RWPE1 (cell line): Measurements from ENCODE around the gene TMC1.
A peak's percentile ranks its signal among the peaks of the same experiment; 100 is the strongest.

Source experiments
- CTCF ChIA-PET: fragments of 350-600 bp; sonication (Branson Sonifier 250); formaldehyde crosslinking; extraction: SDS; loops from one replicate; lab custom pipeline; 2021; lab: Yijun Ruan, JAX
- POLR2A ChIA-PET: fragments of 400-600 bp; formaldehyde crosslinking; extraction: SDS; loops from one replicate; lab custom pipeline; 2020; ENCODE audit warnings: antibody characterized with exemption; ENCODE audit not compliant: low non-redundant PET; lab: Yijun Ruan, JAX
- DNase-seq: peaks from one replicate; pipeline ENCODE4 v3.0.0; 2012; ENCODE audit warnings: low spot score
- H3K27ac ChIP-seq: fragments of 450-650 bp; 2 replicates; pipeline ENCODE4 v1.5.1; 2017
- TF ChIP-seq, protein P1 (sequence below): fragments of 450-650 bp; conservative IDR thresholded peaks from 2 replicates; pipeline ENCODE4 v1.5.1; 2017; ENCODE audit warnings: low read depth, mild to moderate bottlenecking

The TMC1 gene

DNA sequence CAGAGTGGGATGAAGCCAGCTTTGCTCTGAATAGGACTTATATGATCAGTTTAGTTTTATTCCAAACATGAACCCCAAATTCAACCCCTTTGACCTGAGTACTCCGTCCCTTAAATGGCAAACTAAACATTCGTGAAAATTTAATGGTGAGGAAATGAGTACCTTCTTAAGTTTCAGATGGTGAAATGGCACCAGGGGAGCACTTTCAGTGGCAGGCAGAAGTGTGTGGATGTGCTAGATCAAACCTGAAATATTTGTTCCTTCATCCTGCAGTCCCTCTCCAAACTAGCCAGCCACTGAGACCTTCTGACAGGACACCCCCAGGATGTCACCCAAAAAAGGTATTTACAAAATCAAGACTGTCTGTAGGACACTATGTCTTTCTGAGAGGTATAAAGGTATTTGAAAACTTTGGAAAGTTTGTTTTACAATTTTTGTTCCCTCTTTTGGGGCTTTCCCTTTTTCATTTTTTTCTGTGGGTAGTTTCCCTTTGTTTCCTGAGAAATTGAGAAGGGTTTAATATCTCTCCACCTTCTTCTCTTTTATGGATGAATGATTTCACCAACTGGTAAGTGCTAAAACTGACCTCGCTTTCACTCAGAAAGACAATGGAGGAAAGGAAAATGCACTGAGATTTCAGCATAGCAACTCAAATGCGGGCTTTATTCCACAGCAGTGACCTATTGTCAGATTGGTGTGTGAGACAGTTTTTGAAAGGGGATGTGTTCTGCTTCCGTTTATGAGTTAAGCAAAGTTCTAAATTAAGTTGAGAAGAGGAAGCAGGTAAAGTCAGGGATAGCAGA is 127.1 kb downstream of the TMC1 start:
- DNase-seq, result no peak
- TF ChIP-seq, protein P1, sequence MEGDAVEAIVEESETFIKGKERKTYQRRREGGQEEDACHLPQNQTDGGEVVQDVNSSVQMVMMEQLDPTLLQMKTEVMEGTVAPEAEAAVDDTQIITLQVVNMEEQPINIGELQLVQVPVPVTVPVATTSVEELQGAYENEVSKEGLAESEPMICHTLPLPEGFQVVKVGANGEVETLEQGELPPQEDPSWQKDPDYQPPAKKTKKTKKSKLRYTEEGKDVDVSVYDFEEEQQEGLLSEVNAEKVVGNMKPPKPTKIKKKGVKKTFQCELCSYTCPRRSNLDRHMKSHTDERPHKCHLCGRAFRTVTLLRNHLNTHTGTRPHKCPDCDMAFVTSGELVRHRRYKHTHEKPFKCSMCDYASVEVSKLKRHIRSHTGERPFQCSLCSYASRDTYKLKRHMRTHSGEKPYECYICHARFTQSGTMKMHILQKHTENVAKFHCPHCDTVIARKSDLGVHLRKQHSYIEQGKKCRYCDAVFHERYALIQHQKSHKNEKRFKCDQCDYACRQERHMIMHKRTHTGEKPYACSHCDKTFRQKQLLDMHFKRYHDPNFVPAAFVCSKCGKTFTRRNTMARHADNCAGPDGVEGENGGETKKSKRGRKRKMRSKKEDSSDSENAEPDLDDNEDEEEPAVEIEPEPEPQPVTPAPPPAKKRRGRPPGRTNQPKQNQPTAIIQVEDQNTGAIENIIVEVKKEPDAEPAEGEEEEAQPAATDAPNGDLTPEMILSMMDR, result no peak
- ChIA-PET CTCF (no interaction called here), POLR2A (no interaction called here)
- H3K27ac ChIP-seq, result no peak overlapping the region

DNA sequence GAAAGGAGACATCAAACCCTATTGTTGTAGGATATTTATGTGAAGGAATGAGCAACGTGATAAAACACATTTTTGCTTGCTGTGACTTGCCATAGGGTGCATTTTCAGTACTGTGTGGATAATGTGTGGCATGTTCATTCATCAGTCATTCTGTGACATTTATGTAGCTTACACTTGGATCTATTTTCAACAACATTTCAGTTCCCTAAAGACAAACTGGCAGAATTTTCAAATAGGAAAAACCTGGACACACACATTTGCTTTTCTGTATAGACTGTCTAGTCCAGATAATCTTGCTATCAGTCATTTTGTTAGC is 127.7 kb downstream of the TMC1 start:
- ChIA-PET POLR2A (no interaction called here), CTCF (no interaction called here)
- no peak overlapping the region for H3K27ac ChIP-seq
- TF ChIP-seq, protein P1, result no peak
- peak; percentile 23 for DNase-seq

DNA sequence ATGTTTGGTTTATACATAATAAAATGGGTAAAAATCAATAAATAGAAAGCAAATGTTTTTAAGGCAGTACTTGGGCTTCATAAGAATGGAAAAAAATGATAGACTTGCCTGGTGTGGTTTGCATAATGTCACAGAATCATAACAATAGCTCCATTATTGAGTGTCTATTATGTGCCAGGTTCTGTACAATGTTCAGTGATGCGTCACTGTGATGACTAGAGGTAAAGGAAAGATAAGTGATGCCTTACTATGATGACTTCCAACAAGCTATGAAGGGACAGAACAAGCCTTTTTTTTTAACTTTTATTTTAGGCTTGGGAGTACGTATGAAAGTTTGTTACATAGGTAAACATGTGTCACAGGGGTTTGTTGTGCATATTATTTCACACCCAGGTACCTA is 128.8 kb downstream of the TMC1 start:
- DNase-seq, result no peak
- no peak overlapping the region for H3K27ac ChIP-seq
- TF ChIP-seq, protein P1, result no peak
- POLR2A ChIA-PET, result interaction anchor here (0.6 kb wide), 1 partner anchor 35 kb away, joined by 3 read pairs; no protein-coding TSS in a partner anchor
- CTCF ChIA-PET, result no interaction called here

DNA sequence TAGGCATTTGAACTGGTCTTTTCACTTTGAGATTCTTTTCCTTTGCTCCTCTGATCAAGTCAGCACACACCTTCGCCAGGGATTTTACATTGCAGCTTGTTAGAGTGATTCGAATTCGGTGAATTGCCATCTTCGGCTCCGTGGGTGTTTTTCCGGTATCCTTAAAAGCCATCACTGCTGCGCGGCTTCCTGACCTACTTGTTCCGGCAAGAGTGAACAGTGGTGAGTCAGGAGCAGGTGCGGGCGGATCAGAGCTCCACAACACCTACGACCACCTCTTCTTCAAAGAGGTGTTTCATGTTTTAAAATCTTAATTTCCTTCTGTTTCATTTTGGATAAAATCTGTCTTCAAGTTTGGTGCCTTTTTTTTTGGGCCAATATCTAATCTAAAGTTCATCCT is 134.6 kb downstream of the TMC1 start:
- ChIA-PET POLR2A (no interaction called here), CTCF (interaction anchor here (0.7 kb wide), 1 partner anchor 41 kb away, joined by 5 read pairs; no protein-coding TSS in a partner anchor)
- peak; percentile 13 for DNase-seq
- no peak overlapping the region for H3K27ac ChIP-seq
- TF ChIP-seq, protein P1, result no peak

DNA sequence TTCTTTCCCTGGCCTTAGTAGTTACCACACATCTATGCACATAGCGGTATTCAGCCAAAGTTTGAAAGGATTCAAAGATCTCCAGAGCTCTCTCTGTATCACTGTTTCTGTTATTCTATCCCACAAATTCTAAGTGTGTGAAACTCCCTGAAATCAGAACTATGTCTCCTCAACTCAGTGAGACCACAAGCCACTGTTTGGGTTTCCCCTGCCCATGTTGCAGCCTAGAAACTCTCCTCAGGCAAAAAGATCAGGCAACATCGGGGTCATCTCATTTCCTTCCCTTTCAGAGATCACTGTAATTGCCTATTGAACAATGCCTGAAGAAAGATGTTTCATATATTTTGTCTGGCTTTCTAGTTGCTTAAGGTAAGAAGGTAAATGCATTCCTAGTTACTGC is 135.6 kb downstream of the TMC1 start:
- ChIA-PET POLR2A (no interaction called here), CTCF (no interaction called here)
- DNase-seq, result no peak
- TF ChIP-seq, protein P1, result no peak
- H3K27ac ChIP-seq, result no peak overlapping the region

DNA sequence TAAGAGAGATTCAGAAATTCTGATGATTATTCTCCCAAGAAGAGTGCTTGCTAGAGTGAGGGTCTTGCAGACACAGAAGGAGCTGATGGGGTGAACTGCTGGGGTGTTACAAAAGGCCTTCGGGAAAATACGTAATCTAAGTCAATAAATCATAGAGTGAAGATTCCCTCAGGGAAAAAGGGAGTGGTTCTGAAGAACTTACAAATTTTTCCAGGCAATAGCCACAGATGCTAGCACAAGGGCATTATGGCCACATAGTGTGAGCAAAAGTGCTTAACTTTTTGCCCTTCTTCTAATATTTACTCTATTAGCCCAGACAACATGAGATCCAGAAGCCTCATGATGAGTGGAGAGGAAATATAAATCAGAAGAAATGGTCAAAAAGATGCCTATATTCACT is 137.3 kb downstream of the TMC1 start:
- no peak for DNase-seq
- H3K27ac ChIP-seq, result no peak overlapping the region
- ChIA-PET CTCF (no interaction called here), POLR2A (no interaction called here)
- TF ChIP-seq, protein P1, result no peak
